Measurements from ENCODE around the gene RANGAP1.
"Not testable (repeated sequence)": the region's sequence is repeated elsewhere in the genome, so short reads cannot be mapped to it uniquely, and the experiment has no call there.

Gene RANGAP1

GRCh38 chr22:41300661-41301060 is 14.7 kb upstream of the RANGAP1 start:
- no peak for DNase-seq

- no peak for DNase-seq
These were observed 11.1 kb upstream of the RANGAP1 start for GRCh38 chr22:41296826-41297667.

GRCh38 chr22:41294816-41295215 is 8.8 kb upstream of the RANGAP1 start:
- DNase-seq: not testable (repeated sequence)

GRCh38 chr22:41290262-41291221 is 4.6 kb upstream of the RANGAP1 start:
- no peak for DNase-seq

GRCh38 chr22:41289671-41290070 is 3.7 kb upstream of the RANGAP1 start:
- DNase-seq: no peak

- DNase-seq: no peak
These were observed 2.4 kb upstream of the RANGAP1 start for GRCh38 chr22:41288245-41288946.

- DNase-seq: peak; percentile 58
These were observed 678 bp upstream of the RANGAP1 start for GRCh38 chr22:41286639-41287091.

GRCh38 chr22:41285441-41285819 is 557 bp downstream of the RANGAP1 start:
- DNase-seq: peak; percentile 93

- no peak for DNase-seq
These were observed 1.5 kb downstream of the RANGAP1 start for GRCh38 chr22:41284465-41284864.

GRCh38 chr22:41280854-41281253 is 5.1 kb downstream of the RANGAP1 start:
- DNase-seq: no peak

GRCh38 chr22:41280065-41280464 is 5.9 kb downstream of the RANGAP1 start:
- DNase-seq: no peak

- no peak for DNase-seq
These were observed 11.1 kb downstream of the RANGAP1 start for GRCh38 chr22:41274856-41275255.

- DNase-seq: no peak
These were observed 12.9 kb downstream of the RANGAP1 start for GRCh38 chr22:41273128-41273527.

GRCh38 chr22:41271787-41272186 is 14.2 kb downstream of the RANGAP1 start:
- DNase-seq: no peak

GRCh38 chr22:41267958-41268357 is 18.0 kb downstream of the RANGAP1 start:
- DNase-seq: no peak

GRCh38 chr22:41264408-41264941 is 21.5 kb downstream of the RANGAP1 start:
- DNase-seq: no peak

GRCh38 chr22:41263704-41264103 is 22.3 kb downstream of the RANGAP1 start:
- DNase-seq: no peak

GRCh38 chr22:41262250-41262765 is 23.7 kb downstream of the RANGAP1 start:
- DNase-seq: no peak

- no peak for DNase-seq
These were observed 24.3 kb downstream of the RANGAP1 start for GRCh38 chr22:41261541-41262249.

GRCh38 chr22:41260871-41261270 is 25.1 kb downstream of the RANGAP1 start:
- no peak for DNase-seq

- DNase-seq: not testable (repeated sequence)
These were observed 26.2 kb downstream of the RANGAP1 start for GRCh38 chr22:41259756-41260155.

GRCh38 chr22:41257696-41258095 is 28.3 kb downstream of the RANGAP1 start:
- no peak for DNase-seq

Measured in stimulated activated CD4-positive, alpha-beta T cell treated with anti-CD3 and anti-CD28 coated beads, Interleukin-1b, Interleukin-23, amount 100 ng/mL, for 48 hours (primary cell).